Suprapubic skin (tissue), 4 donors: Measurements from ENCODE around the gene NELL1. TPM values are rescaled to one million over a fixed set of nuclear protein-coding genes. Genes with fewer than 3 reads are reported as not detected.

ENCODE experiments used
- DNase-seq, 2 donors: peaks; one replicate each; pipeline ENCODE4 v3.0.0-alpha.2; 2019; ENCODE audit warnings: low spot score in 2 of 2
- H3K27ac ChIP-seq: fragments of 200-600 bp; sonication (generic); one replicate; pipeline ENCODE4 v1.5.1; 2019
- H3K27me3 ChIP-seq: fragments of 200-600 bp; sonication (generic); one replicate; pipeline ENCODE4 v1.5.1; 2019
- H3K36me3 ChIP-seq: fragments of 200-600 bp; sonication (generic); one replicate; pipeline ENCODE4 v1.5.1; 2019
- H3K4me1 ChIP-seq: fragments of 200-600 bp; sonication (generic); one replicate; pipeline ENCODE4 v1.5.1; 2019
- H3K4me3 ChIP-seq: fragments of 200-600 bp; sonication (generic); one replicate; pipeline ENCODE4 v1.5.1; 2019; ENCODE audit warnings: mild to moderate bottlenecking
- H3K9me3 ChIP-seq: fragments of 200-600 bp; sonication (generic); one replicate; pipeline ENCODE4 v1.5.1; 2019
- EP300 ChIP-seq: sonication (generic); formaldehyde crosslinking; IDR thresholded peaks from one replicate; pipeline ENCODE4 v1.6.1; 2017; ENCODE audit warnings: antibody characterized with exemption
- POLR2A ChIP-seq, 2 donors: fragments of 450-650 bp; IDR thresholded peaks; one replicate each; pipeline ENCODE4 v1.6.1; 2017; ENCODE audit warnings: antibody characterized with exemption in 2 of 2, mild to moderate bottlenecking in 2 of 2, moderate library complexity in 2 of 2
- POLR2AphosphoS5 ChIP-seq, 3 donors: sonication (generic); formaldehyde crosslinking; IDR thresholded peaks; one replicate each; pipeline ENCODE4 v1.6.1; 2017; ENCODE audit warnings: antibody characterized with exemption in 3 of 3
- whole genome bisulfite sequencing: methylation state at CpG from one replicate; pipeline ENCODE4 v1.1.5; 2018; 5-methylcytosine and 5-hydroxymethylcytosine counted together
- total RNA-seq, 4 donors: library from RNA; depleted of rRNA; stranded (reverse); fragments of >200 nt; gene quantifications; one replicate each; pipeline ENCODE4 v1.1.0, GENCODE V29; 2016
- TF ChIP-seq, protein P1 (sequence below), 2 donors: fragments of 200-600 bp in 1 of 2; fragments of 450-650 bp in 1 of 2; sonication (generic) in 1 of 2; IDR thresholded peaks; one replicate each; pipeline ENCODE4 v1.5.1; 2016 to 2019; ENCODE audit warnings: antibody characterized with exemption in 2 of 2, mild to moderate bottlenecking in 1 of 2, moderate library complexity in 1 of 2

Gene NELL1
- total RNA-seq, 4 donors from 2014 or later: 0.18 to 3.9 TPM; not detected in 2

DNA sequence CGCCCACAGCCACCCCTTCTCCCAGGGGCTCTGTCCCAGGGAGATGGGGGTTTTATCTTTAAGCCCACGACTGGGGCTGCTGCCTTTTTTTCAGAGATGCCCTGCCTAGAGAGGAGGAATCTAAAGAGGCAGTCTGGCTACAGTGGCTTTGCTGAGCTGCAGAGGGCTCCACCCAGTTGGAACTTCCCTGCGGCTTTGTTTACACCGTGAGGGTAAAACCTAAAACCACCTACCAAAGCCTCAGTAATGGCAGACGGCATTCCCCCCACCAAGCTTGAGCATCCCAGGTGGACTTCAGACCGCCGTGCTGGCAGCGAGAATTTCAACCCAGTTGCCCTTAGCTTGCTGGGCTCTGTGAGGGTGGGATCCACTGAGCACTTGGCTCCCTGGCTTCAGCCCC is 535.8 kb downstream of the NELL1 start:
- peaks cover 6% of the 10 kb centered on the region for H3K9me3 ChIP-seq
- no peaks in the 10 kb centered on the region for H3K27me3 ChIP-seq
- H3K36me3 ChIP-seq: no peaks in the 10 kb centered on the region
- H3K4me1 ChIP-seq: no peaks in the 10 kb centered on the region
- no peak overlapping the region for H3K27ac ChIP-seq
- no peak overlapping the region for H3K4me3 ChIP-seq
- TF ChIP-seq POLR2A (IDR thresholded peaks at IDR 0.05) (no peak), EP300 (no peak), POLR2AphosphoS5 (IDR thresholded peaks at IDR 0.05) (no peak)
- TF ChIP-seq, protein P1, sequence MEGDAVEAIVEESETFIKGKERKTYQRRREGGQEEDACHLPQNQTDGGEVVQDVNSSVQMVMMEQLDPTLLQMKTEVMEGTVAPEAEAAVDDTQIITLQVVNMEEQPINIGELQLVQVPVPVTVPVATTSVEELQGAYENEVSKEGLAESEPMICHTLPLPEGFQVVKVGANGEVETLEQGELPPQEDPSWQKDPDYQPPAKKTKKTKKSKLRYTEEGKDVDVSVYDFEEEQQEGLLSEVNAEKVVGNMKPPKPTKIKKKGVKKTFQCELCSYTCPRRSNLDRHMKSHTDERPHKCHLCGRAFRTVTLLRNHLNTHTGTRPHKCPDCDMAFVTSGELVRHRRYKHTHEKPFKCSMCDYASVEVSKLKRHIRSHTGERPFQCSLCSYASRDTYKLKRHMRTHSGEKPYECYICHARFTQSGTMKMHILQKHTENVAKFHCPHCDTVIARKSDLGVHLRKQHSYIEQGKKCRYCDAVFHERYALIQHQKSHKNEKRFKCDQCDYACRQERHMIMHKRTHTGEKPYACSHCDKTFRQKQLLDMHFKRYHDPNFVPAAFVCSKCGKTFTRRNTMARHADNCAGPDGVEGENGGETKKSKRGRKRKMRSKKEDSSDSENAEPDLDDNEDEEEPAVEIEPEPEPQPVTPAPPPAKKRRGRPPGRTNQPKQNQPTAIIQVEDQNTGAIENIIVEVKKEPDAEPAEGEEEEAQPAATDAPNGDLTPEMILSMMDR (IDR thresholded peaks at IDR 0.05): no peak
- DNase-seq: no peak
- WGBS: 100% methylated on average over 1 of the region's 8 CpGs

- 58% methylated on average over 3 of the region's 3 CpGs for WGBS
- H3K4me3 ChIP-seq: no peak overlapping the region
- H3K9me3 ChIP-seq: no peaks in the 10 kb centered on the region
- H3K27me3 ChIP-seq: no peaks in the 10 kb centered on the region
- no peaks in the 10 kb centered on the region for H3K4me1 ChIP-seq
- no peak for TF ChIP-seq EP300
- no peaks in the 10 kb centered on the region for H3K36me3 ChIP-seq
- DNase-seq: no peak
- no peak overlapping the region for H3K27ac ChIP-seq
Observed at GRCh38 chr11:21225860-21226259, 556.5 kb downstream of the NELL1 start.

DNA sequence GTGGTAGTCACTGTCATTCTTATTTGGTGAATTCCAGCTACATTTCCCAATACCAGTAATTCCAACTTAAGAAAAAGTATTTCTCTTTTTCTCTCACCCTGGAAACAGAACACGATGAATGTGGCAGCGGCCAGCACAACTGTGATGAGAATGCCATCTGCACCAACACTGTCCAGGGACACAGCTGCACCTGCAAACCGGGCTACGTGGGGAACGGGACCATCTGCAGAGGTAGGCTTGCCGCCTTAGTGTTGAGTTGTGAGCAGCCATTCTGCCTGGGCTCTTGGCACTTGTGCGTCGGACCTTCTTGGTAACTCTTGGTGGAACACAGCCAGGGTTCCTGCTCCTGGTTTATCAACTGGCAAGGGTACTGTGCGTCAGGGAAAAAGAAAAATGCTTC is 559.8 kb downstream of the NELL1 start:
- Histone ChIP-seq H3K27ac (no peak overlapping the region), H3K4me3 (no peak overlapping the region), H3K27me3 (no peaks in the 10 kb centered on the region), H3K36me3 (no peaks in the 10 kb centered on the region), H3K9me3 (no peaks in the 10 kb centered on the region), H3K4me1 (no peaks in the 10 kb centered on the region)
- no peak for TF ChIP-seq POLR2A (IDR thresholded peaks at IDR 0.05)
- no peak for TF ChIP-seq POLR2AphosphoS5 (IDR thresholded peaks at IDR 0.05)
- TF ChIP-seq EP300: no peak
- TF ChIP-seq, protein P1 (IDR thresholded peaks at IDR 0.05): no peak
- WGBS: 91% methylated on average over 9 of the region's 9 CpGs
- no peak for DNase-seq

GRCh38 chr11:21250196-21250595 is 580.8 kb downstream of the NELL1 start:
- WGBS: 33% methylated on average over 1 of the region's 1 CpG
- Histone ChIP-seq H3K9me3 (no peaks in the 10 kb centered on the region), H3K36me3 (no peaks in the 10 kb centered on the region), H3K27ac (no peak overlapping the region), H3K4me1 (no peaks in the 10 kb centered on the region), H3K4me3 (no peak overlapping the region), H3K27me3 (no peaks in the 10 kb centered on the region)
- DNase-seq: no peak
- TF ChIP-seq POLR2AphosphoS5 (IDR thresholded peaks at IDR 0.05): no peak
- TF ChIP-seq, protein P1 (IDR thresholded peaks at IDR 0.05): no peak
- TF ChIP-seq EP300: no peak
- no peak for TF ChIP-seq POLR2A (IDR thresholded peaks at IDR 0.05)

DNA sequence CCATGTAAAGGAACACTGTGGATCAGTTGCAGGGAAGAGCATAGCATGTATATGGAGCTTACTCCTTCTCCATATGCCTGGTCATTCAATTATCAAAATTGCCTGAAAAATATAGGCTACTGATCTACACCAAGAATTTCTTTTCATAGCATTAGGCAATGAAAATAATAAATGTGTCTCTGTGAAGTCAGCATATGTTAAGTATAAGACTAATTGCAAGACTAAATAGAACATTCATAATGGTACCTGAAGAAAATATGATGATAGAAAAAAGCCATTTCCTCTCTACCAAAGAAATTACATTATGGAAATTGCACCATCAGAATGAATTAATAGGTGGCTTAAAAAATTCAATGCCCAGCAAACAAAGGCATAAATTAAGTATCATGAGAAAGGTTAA is 584.7 kb downstream of the NELL1 start:
- Histone ChIP-seq H3K36me3 (no peaks in the 10 kb centered on the region), H3K4me3 (no peak overlapping the region), H3K27me3 (no peaks in the 10 kb centered on the region), H3K4me1 (no peaks in the 10 kb centered on the region), H3K27ac (no peak overlapping the region), H3K9me3 (no peaks in the 10 kb centered on the region)
- TF ChIP-seq EP300 (no peak), POLR2A (IDR thresholded peaks at IDR 0.05) (no peak), POLR2AphosphoS5 (IDR thresholded peaks at IDR 0.05) (no peak)
- TF ChIP-seq, protein P1 (IDR thresholded peaks at IDR 0.05): no peak
- DNase-seq: no peak

DNA sequence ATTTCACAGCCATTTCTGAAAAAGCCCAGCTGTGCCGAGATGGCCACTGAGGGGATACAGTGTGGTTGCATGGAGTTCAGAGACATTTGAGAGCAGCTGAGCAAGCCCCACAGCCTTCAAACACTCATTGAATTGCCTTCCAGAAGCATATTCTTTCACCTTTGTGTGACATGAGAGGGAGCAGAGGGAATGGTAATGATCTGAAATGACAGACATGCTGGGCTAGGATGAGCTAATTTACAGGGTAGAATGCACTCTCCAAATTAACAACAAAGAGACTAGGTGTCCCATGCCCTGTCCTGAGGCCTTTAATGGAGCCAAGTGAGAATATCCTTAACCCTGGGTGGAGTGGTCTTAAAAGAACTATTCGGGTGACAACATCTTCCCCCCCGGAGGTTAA is 585.4 kb downstream of the NELL1 start:
- TF ChIP-seq POLR2A (IDR thresholded peaks at IDR 0.05): no peak
- TF ChIP-seq, protein P1 (IDR thresholded peaks at IDR 0.05): no peak
- no peak for TF ChIP-seq EP300
- TF ChIP-seq POLR2AphosphoS5 (IDR thresholded peaks at IDR 0.05): no peak
- no peak overlapping the region for H3K4me3 ChIP-seq
- WGBS: 54% methylated on average over 3 of the region's 3 CpGs
- H3K4me1 ChIP-seq: no peaks in the 10 kb centered on the region
- H3K27ac ChIP-seq: no peak overlapping the region
- H3K9me3 ChIP-seq: no peaks in the 10 kb centered on the region
- H3K27me3 ChIP-seq: no peaks in the 10 kb centered on the region
- no peaks in the 10 kb centered on the region for H3K36me3 ChIP-seq
- DNase-seq: no peak
